HepG2 (cell line): Measurements from ENCODE around the gene KLHL3. TPM values are rescaled to one million over a fixed set of nuclear protein-coding genes. Genes with fewer than 3 reads are reported as not detected.

Experiments used
- ATAC-seq: fragments of 200-7000 bp; cut with Tn5 transposase; 3 replicates; pipeline ENCODE4 v1.9.1; 2020; ENCODE audit warnings: mild to moderate bottlenecking, moderate library complexity
- BruUV-seq: library from RNA; stranded (reverse); fragments of 400-500 nt; replicated peaks from 2 replicates; lab custom pipeline; 2021; lab: Mats Ljungman, UMichigan
- CTCF ChIA-PET: fragments of 300-600 bp; formaldehyde crosslinking; extraction: SDS; loops from one replicate; lab custom pipeline; 2021; ENCODE audit warnings: low total read pairs, inconsistent platforms, low intra/inter-chr PET ratio; lab: Yijun Ruan, JAX
- POLR2A ChIA-PET: fragments of 350-600 bp; sonication (Branson Sonifier 250); formaldehyde crosslinking; loops from one replicate; lab custom pipeline; 2020; ENCODE audit warnings: antibody characterized with exemption, inconsistent platforms; lab: Yijun Ruan, JAX
- DNase-seq: peaks from one replicate; pipeline ENCODE4 v3.0.0-alpha.2; 2015; ENCODE audit warnings: low spot score
- FAIRE-seq: peaks from 3 replicates; lab custom pipeline; 2011; peaks lifted over from hg19 to GRCh38; lab: Jason Lieb, UNC
- H2AFZ ChIP-seq: one replicate; pipeline ENCODE4 v1.6.1; 2011; ENCODE audit warnings: low read length, inconsistent platforms
- H3K27ac ChIP-seq: fragments of 300-600 bp; 3 replicates; pipeline ENCODE4 v1.8.0; 2011; ENCODE audit warnings: mixed run types, mild to moderate bottlenecking, mixed read lengths, low read length, inconsistent platforms; ENCODE audit not compliant: insufficient read depth; ENCODE audit errors: extremely low read length
- H3K27me3 ChIP-seq, 2 experiments: fragments of 200-600 bp in 1 of 2; 2 replicates in 1 of 2; 3 replicates in 1 of 2; pipeline versions ENCODE4 v1.6.0 to v1.8.0; 2011; ENCODE audit warnings: low read length in 2 of 2, mild to moderate bottlenecking in 2 of 2, moderate library complexity in 2 of 2, inconsistent platforms in 1 of 2; ENCODE audit not compliant: insufficient read depth in 2 of 2, control insufficient read depth in 1 of 2
- H3K36me3 ChIP-seq, 2 experiments: fragments of 200-600 bp in 1 of 2; replicated peaks in 1 of 2; 2 replicates in 1 of 2; 3 replicates in 1 of 2; pipeline versions ENCODE4 v1.5.1 to v1.8.0; 2011; ENCODE audit warnings: low read length in 2 of 2, inconsistent platforms in 1 of 2; ENCODE audit not compliant: insufficient read depth in 2 of 2, control insufficient read depth in 1 of 2
- H3K4me1 ChIP-seq: 2 replicates; pipeline ENCODE4 v1.5.1; 2012; ENCODE audit warnings: low read length, inconsistent platforms; ENCODE audit not compliant: insufficient read depth
- H3K4me2 ChIP-seq: 2 replicates; pipeline ENCODE4 v1.6.0; 2011; ENCODE audit warnings: low read depth, low read length, inconsistent platforms
- H3K4me3 ChIP-seq, 3 experiments: fragments of 200-600 bp in 1 of 3; sonication (generic), shearing (Covaris generic) in 1 of 3; replicated peaks in 1 of 3; 2 replicates each; pipeline ENCODE4 v1.5.1; 2011 to 2016; ENCODE audit warnings: low read length in 3 of 3, inconsistent platforms in 2 of 3, low read depth in 2 of 3, mild to moderate bottlenecking in 2 of 3, control low read depth in 1 of 3, mixed read lengths in 1 of 3; ENCODE audit not compliant: insufficient read depth in 1 of 3
- H3K79me2 ChIP-seq: one replicate; pipeline ENCODE4 v1.6.1; 2011; ENCODE audit warnings: low read length, inconsistent platforms; ENCODE audit not compliant: insufficient read depth
- H3K9ac ChIP-seq: 2 replicates; pipeline ENCODE4 v1.6.0; 2011; ENCODE audit warnings: mild to moderate bottlenecking, low read depth, low read length, inconsistent platforms; ENCODE audit not compliant: insufficient read depth
- H3K9me3 ChIP-seq: 2 replicates; pipeline ENCODE4 v1.5.1; 2012; ENCODE audit warnings: mild to moderate bottlenecking, low read length
- H4K20me1 ChIP-seq: 2 replicates; pipeline ENCODE4 v1.6.0; 2011; ENCODE audit warnings: inconsistent platforms, mild to moderate bottlenecking, low read length, moderate library complexity; ENCODE audit not compliant: insufficient read depth
- DNMT3B ChIP-seq: conservative IDR thresholded peaks from 2 replicates; pipeline ENCODE4 v1.6.1; 2016; ENCODE audit warnings: missing biosample characterization, control low read depth
- HIVEP1 ChIP-seq: sonication (generic); formaldehyde crosslinking; IDR thresholded peaks from 2 replicates; pipeline ENCODE4 v1.4.0; 2020; ENCODE audit warnings: mild to moderate bottlenecking, missing genetic modification reagents
- RAD21 ChIP-seq: fragments of 450-650 bp; formaldehyde crosslinking; IDR thresholded peaks from 2 replicates; pipeline ENCODE4 v1.5.0; 2020; ENCODE audit warnings: mild to moderate bottlenecking
- SATB2 ChIP-seq: sonication (generic); formaldehyde crosslinking; IDR thresholded peaks from 2 replicates; pipeline ENCODE4 v1.5.0; 2020; ENCODE audit warnings: missing genetic modification reagents
- TCF7 ChIP-seq: sonication (generic); IDR thresholded peaks from 2 replicates; pipeline ENCODE4 v1.6.1; 2016; ENCODE audit warnings: antibody characterized with exemption, low read depth
- ZNF136 ChIP-seq: sonication (generic); formaldehyde crosslinking; IDR thresholded peaks from 2 replicates; pipeline ENCODE4 v1.8.1; 2022; ENCODE audit warnings: low read depth, mild to moderate bottlenecking, moderate library complexity, missing genetic modification reagents
- WGBS: methylation state at CpG from one replicate; pipeline ENCODE4 v1.1.6; 2017; ENCODE audit warnings: low lambda C conversion rate; 5-methylcytosine and 5-hydroxymethylcytosine counted together
- in situ Hi-C: cut with HindIII; loops from 2 replicates; pipeline ENCODE4 v1.10.0; 2017; ENCODE audit warnings: low pct_unique_long_range_greater_than_20kb; ENCODE audit not compliant: extremely low pct_ligation_motif_present
- intact Hi-C: fragments of 100-400 bp; cut with micrococcal nuclease; formaldehyde crosslinking; loops from one replicate; pipeline ENCODE4 v1.10.0; 2022; ENCODE audit not compliant: unreplicated experiment
- polyA plus RNA-seq, 8 experiments: library from polyadenylated mRNA; depleted of rRNA in 3 of 8; stranded (reverse) in 7 of 8; unstranded in 1 of 8; fragments of >200 nt; fragmentation: Illumina TruSeq in 4 of 8; extraction: Trizol in 4 of 8; gene quantifications; 2 replicates each; pipeline versions ENCODE4 v1.2.1 to v1.2.3, GENCODE V29; 2011 to 2016; ENCODE audit warnings: low read depth in 4 of 8, missing spikeins in 1 of 8, mixed read lengths in 1 of 8; ENCODE audit not compliant: insufficient read depth in 1 of 8
- total RNA-seq, 5 experiments: library from RNA; depleted of rRNA; stranded (reverse); fragments of >200 nt; fragmentation: Illumina TruSeq; extraction: Trizol; gene quantifications; 2 replicates each; pipeline ENCODE4 v1.2.3, GENCODE V29; 2016; ENCODE audit warnings: low read depth in 1 of 5
- TF ChIP-seq, protein P1 (sequence below): sonication (generic); formaldehyde crosslinking; IDR thresholded peaks from 2 replicates; pipeline ENCODE4 v1.5.0; 2020; ENCODE audit warnings: mild to moderate bottlenecking, missing genetic modification reagents, moderate library complexity

Gene KLHL3
- total and polyA plus RNA-seq, 2 of the 13 experiments (the other 11 are each of a cell fraction or from before 2014, with no cell fraction given): 0.02 to 0.08 TPM

DNA sequence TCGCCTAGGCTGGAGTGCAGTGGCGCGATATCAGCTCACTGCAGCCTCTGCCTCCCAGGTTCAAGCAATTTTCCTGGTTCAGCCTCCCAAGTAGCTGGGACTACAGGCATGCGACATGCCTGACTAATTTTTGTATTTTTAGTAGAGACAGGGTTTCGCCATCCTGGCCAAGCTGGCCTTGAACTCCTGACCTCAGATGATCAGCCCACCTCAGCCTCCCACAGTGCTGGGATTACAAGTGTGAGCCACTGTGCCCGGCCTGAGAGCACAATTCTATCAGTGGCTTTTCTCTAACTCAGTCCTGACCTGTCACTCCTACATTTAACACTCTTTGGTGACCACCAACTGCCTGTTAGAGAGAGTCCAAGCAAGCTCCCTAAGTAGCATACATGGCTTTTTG is 154.1 kb downstream of the KLHL3 start:
- in situ Hi-C loops: no loop called here
- H3K4me1 ChIP-seq: no peaks in the 10 kb centered on the region
- 37% methylated on average over 5 of the region's 6 CpGs for WGBS
- TF ChIP-seq ZNF136 (CRISPR knock-in tag): no peak
- no peak for TF ChIP-seq TCF7
- no peak for TF ChIP-seq DNMT3B (CRISPR knock-in tag)
- TF ChIP-seq HIVEP1 (CRISPR knock-in tag): no peak
- TF ChIP-seq, all 625 proteins: peak for 0
- CTCF ChIA-PET: no interaction called here
- Histone ChIP-seq H3K27ac (no peak overlapping the region), H3K9me3 (no peaks in the 10 kb centered on the region), H4K20me1 (no peaks in the 10 kb centered on the region), H3K27me3 (0 out of 5 replicates have a peak, but pooled peaks cover 1 to 4% of the 10 kb centered on the region in 2 experiments), H3K9ac (no peak overlapping the region), H3K36me3 (no peaks in the 10 kb centered on the region), H3K79me2 (no peaks in the 10 kb centered on the region), H3K4me2 (no peak overlapping the region), H2AFZ (no peak overlapping the region), H3K4me3 (no peak overlapping the region)
- ATAC-seq: no peak
- no TSS peak for BruUV-seq
- DNase-seq: no peak
- no peak for FAIRE-seq
- intact Hi-C loops: no loop called here
- POLR2A ChIA-PET: no interaction called here

DNA sequence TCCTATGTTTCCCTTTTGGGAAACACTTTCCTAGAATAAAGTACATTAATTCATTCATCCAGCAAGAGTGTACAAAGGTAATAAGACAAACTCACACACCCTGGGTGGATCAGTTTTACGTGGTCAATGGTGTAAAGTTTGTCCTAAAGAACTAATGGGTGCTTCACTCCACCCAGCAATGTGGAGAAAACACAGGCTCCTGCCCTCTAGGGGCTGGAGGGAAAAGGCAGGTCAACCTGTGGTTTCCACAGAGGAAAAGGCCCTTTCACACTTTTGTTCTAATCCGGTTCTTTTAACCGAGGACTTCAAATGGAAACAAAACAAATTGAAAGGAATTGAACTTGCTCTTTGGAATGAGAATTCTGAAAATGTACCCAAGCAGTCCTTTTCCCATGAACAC is 155.9 kb downstream of the KLHL3 start:
- in situ Hi-C loops: no loop called here
- CTCF ChIA-PET: no interaction called here
- WGBS: 4% methylated on average over 3 of the region's 3 CpGs
- Histone ChIP-seq H3K79me2 (no peaks in the 10 kb centered on the region), H3K27ac (no peak overlapping the region), H3K4me3 (no peak overlapping the region), H4K20me1 (no peaks in the 10 kb centered on the region), H3K9me3 (no peaks in the 10 kb centered on the region; the same call in 1 of the 2 replicates), H3K4me1 (no peaks in the 10 kb centered on the region), H3K36me3 (no peaks in the 10 kb centered on the region), H3K4me2 (no peak overlapping the region), H3K9ac (no peak overlapping the region), H2AFZ (no peak overlapping the region), H3K27me3 (0 out of 5 replicates have a peak, but pooled peaks cover 1 to 4% of the 10 kb centered on the region in 2 experiments)
- intact Hi-C loops: no loop called here
- DNase-seq: no peak
- no TSS peak for BruUV-seq
- peak; percentile 74 for ATAC-seq
- TF ChIP-seq RAD21 (CRISPR knock-in tag) (no peak), SATB2 (CRISPR knock-in tag) (no peak)
- TF ChIP-seq, protein P1, sequence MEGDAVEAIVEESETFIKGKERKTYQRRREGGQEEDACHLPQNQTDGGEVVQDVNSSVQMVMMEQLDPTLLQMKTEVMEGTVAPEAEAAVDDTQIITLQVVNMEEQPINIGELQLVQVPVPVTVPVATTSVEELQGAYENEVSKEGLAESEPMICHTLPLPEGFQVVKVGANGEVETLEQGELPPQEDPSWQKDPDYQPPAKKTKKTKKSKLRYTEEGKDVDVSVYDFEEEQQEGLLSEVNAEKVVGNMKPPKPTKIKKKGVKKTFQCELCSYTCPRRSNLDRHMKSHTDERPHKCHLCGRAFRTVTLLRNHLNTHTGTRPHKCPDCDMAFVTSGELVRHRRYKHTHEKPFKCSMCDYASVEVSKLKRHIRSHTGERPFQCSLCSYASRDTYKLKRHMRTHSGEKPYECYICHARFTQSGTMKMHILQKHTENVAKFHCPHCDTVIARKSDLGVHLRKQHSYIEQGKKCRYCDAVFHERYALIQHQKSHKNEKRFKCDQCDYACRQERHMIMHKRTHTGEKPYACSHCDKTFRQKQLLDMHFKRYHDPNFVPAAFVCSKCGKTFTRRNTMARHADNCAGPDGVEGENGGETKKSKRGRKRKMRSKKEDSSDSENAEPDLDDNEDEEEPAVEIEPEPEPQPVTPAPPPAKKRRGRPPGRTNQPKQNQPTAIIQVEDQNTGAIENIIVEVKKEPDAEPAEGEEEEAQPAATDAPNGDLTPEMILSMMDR: 0 out of 2 replicates have a peak, but pooled peaks have one; percentile 13
- POLR2A ChIA-PET: no interaction called here
- peak; percentile 49 for FAIRE-seq
